ENCODE data around the gene CDCA4. TPM values are rescaled to one million over a fixed set of nuclear protein-coding genes. Genes with fewer than 3 reads are reported as not detected.

CDCA4 gene
- polyA plus RNA-seq, 1 of the 3 experiments (the other 2 are of a cell fraction): 26.8 TPM

GRCh38 chr14:105061428-105062047 lies 40.7 kb upstream of the CDCA4 start:
- TF ChIP-seq, protein P1, sequence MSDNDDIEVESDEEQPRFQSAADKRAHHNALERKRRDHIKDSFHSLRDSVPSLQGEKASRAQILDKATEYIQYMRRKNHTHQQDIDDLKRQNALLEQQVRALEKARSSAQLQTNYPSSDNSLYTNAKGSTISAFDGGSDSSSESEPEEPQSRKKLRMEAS (IDR thresholded peaks at IDR 0.05; ENCODE audit: low read depth): no peak
- no peak for TF ChIP-seq RFX5 (IDR thresholded peaks at IDR 0.05; ENCODE audit: low read length)
- TF ChIP-seq EZH2phosphoT487 (IDR thresholded peaks at IDR 0.05; ENCODE audit: borderline replicate concordance, low read depth): no peak
- TF ChIP-seq, protein P2, sequence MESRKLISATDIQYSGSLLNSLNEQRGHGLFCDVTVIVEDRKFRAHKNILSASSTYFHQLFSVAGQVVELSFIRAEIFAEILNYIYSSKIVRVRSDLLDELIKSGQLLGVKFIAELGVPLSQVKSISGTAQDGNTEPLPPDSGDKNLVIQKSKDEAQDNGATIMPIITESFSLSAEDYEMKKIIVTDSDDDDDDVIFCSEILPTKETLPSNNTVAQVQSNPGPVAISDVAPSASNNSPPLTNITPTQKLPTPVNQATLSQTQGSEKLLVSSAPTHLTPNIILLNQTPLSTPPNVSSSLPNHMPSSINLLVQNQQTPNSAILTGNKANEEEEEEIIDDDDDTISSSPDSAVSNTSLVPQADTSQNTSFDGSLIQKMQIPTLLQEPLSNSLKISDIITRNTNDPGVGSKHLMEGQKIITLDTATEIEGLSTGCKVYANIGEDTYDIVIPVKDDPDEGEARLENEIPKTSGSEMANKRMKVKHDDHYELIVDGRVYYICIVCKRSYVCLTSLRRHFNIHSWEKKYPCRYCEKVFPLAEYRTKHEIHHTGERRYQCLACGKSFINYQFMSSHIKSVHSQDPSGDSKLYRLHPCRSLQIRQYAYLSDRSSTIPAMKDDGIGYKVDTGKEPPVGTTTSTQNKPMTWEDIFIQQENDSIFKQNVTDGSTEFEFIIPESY (IDR thresholded peaks at IDR 0.05; ENCODE audit: borderline replicate concordance, low read depth): no peak
- no peak for TF ChIP-seq TCF12 (IDR thresholded peaks at IDR 0.05)
- no peak for TF ChIP-seq MXI1 (IDR thresholded peaks at IDR 0.05; ENCODE audit: low read depth, low read length)
- TF ChIP-seq, protein P3, sequence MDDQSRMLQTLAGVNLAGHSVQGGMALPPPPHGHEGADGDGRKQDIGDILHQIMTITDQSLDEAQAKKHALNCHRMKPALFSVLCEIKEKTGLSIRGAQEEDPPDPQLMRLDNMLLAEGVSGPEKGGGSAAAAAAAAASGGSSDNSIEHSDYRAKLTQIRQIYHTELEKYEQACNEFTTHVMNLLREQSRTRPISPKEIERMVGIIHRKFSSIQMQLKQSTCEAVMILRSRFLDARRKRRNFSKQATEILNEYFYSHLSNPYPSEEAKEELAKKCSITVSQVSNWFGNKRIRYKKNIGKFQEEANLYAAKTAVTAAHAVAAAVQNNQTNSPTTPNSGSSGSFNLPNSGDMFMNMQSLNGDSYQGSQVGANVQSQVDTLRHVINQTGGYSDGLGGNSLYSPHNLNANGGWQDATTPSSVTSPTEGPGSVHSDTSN (IDR thresholded peaks at IDR 0.05): no peak
- DNase-seq: no peak
- Histone ChIP-seq H3K36me3 (replicated peaks in 1 of 2; ENCODE audit: control insufficient read depth in 1 of 2, insufficient read depth in 2 of 2, low read length in 1 of 2) (no peaks in the 10 kb centered on the region), H4K20me1 (ENCODE audit: insufficient read depth) (no peaks in the 10 kb centered on the region), H3K27me3 (ENCODE audit: insufficient read depth) (no peaks in the 10 kb centered on the region), H3F3A (replicated peaks; ENCODE audit: insufficient read depth) (no peaks in the 10 kb centered on the region), H3K9ac (no peak overlapping the region), H3K9me2 (no peaks in the 10 kb centered on the region), H2AFZ (ENCODE audit: low read depth) (no peak overlapping the region), H3K27ac (ENCODE audit: low read depth in 2 of 2, low read length in 1 of 2) (no peak overlapping the region), H3K4me3 (ENCODE audit: low read depth in 2 of 2, low read length in 1 of 2) (no peak overlapping the region), H3K9me3 (no peaks in the 10 kb centered on the region), H3K4me2 (no peak overlapping the region), H3K79me2 (ENCODE audit: insufficient read depth) (no peaks in the 10 kb centered on the region), H3K4me1 (ENCODE audit: control insufficient read depth in 1 of 2, insufficient read depth in 2 of 2, low read depth in 1 of 2, low read length in 1 of 2) (no peaks in the 10 kb centered on the region; a peak in 1 of 4 replicates)
- WGBS (ENCODE audit: low lambda C conversion rate): 78% methylated on average over 6 of the region's 13 CpGs
- CTCF ChIA-PET: interaction anchor here (1.3 to 9.5 kb wide), 4 partner anchors 9 to 86 kb away, joined by 3 to 81 read pairs (median 16); no protein-coding TSS in a partner anchor
- POLR2A ChIA-PET: no interaction called here

DNA sequence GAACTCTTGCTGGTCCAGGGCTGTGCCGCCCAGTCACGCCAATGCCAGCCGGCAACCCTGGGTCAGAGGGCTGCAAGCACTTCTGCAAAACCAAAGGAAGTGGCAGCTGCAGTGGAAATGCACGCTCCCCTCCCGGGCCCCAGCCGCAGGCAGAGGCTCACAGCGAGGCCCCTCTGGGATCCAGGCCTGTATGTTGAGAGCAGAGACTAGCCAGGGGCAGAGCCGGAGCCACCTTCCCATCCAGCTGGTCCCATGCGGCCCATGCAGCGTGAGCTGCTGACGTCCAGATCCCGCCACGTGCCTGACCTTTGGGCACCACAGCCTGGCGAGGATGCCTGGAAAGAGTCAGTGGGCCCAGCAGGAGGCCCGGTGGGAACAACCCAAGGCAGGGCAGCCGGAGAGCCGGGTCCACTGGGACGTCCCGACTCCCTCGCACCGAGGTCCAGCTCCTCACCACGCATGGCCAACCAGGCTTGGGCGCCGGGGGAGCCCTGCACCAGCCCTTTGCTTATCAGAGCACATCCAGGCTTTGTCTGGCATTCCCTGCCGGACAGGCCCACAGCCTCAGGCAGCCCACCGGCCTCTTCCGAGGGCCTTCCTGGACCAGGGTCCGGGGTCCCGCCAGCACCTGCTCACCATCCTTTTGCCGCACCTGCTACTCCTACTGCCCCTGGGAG lies 40.0 kb upstream of the CDCA4 start:
- Histone ChIP-seq H3K27ac (ENCODE audit: low read depth in 2 of 2, low read length in 1 of 2) (no peak overlapping the region), H3K79me2 (ENCODE audit: insufficient read depth) (no peaks in the 10 kb centered on the region), H2AFZ (ENCODE audit: low read depth) (no peak overlapping the region), H3K9ac (no peak overlapping the region), H3K36me3 (replicated peaks in 1 of 2; ENCODE audit: control insufficient read depth in 1 of 2, insufficient read depth in 2 of 2, low read length in 1 of 2) (no peaks in the 10 kb centered on the region), H3K9me3 (no peaks in the 10 kb centered on the region), H3K4me1 (ENCODE audit: control insufficient read depth in 1 of 2, insufficient read depth in 2 of 2, low read depth in 1 of 2, low read length in 1 of 2) (no peaks in the 10 kb centered on the region; a peak in 1 of 4 replicates), H3F3A (replicated peaks; ENCODE audit: insufficient read depth) (no peaks in the 10 kb centered on the region), H3K9me2 (no peaks in the 10 kb centered on the region), H3K27me3 (ENCODE audit: insufficient read depth) (no peaks in the 10 kb centered on the region), H3K4me2 (no peak overlapping the region), H4K20me1 (ENCODE audit: insufficient read depth) (no peaks in the 10 kb centered on the region), H3K4me3 (ENCODE audit: low read depth in 2 of 2, low read length in 1 of 2) (no peak overlapping the region)
- ChIA-PET CTCF (interaction anchor here (1.3 to 9.5 kb wide), 4 partner anchors 10 to 85 kb away, joined by 3 to 81 read pairs (median 16); no protein-coding TSS in a partner anchor), POLR2A (no interaction called here)
- DNase-seq: peak; percentile 67
- no peak for TF ChIP-seq MXI1 (IDR thresholded peaks at IDR 0.05; ENCODE audit: low read depth, low read length)
- TF ChIP-seq, protein P4, sequence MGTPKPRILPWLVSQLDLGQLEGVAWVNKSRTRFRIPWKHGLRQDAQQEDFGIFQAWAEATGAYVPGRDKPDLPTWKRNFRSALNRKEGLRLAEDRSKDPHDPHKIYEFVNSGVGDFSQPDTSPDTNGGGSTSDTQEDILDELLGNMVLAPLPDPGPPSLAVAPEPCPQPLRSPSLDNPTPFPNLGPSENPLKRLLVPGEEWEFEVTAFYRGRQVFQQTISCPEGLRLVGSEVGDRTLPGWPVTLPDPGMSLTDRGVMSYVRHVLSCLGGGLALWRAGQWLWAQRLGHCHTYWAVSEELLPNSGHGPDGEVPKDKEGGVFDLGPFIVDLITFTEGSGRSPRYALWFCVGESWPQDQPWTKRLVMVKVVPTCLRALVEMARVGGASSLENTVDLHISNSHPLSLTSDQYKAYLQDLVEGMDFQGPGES (IDR thresholded peaks at IDR 0.05; ENCODE audit: low read depth, low read length): no peak
- no peak for TF ChIP-seq ELF1 (IDR thresholded peaks at IDR 0.05)
- TF ChIP-seq GABPA (IDR thresholded peaks at IDR 0.05; ENCODE audit: low read depth): no peak
- TF ChIP-seq SMC3 (IDR thresholded peaks at IDR 0.05; ENCODE audit: low read depth, low read length): no peak
- 93% methylated on average over 11 of the region's 30 CpGs for WGBS (ENCODE audit: low lambda C conversion rate)
